DMS153 treated with DMSO at 0.1 percent for 48 hours (cell line): ENCODE results near the gene NUDT4.

Experiments used
- DNase-seq: peaks from one replicate; lab custom pipeline; 2025; ENCODE audit not compliant: unreplicated experiment; lab: John Stamatoyannopoulos, UW

NUDT4 gene

DNA sequence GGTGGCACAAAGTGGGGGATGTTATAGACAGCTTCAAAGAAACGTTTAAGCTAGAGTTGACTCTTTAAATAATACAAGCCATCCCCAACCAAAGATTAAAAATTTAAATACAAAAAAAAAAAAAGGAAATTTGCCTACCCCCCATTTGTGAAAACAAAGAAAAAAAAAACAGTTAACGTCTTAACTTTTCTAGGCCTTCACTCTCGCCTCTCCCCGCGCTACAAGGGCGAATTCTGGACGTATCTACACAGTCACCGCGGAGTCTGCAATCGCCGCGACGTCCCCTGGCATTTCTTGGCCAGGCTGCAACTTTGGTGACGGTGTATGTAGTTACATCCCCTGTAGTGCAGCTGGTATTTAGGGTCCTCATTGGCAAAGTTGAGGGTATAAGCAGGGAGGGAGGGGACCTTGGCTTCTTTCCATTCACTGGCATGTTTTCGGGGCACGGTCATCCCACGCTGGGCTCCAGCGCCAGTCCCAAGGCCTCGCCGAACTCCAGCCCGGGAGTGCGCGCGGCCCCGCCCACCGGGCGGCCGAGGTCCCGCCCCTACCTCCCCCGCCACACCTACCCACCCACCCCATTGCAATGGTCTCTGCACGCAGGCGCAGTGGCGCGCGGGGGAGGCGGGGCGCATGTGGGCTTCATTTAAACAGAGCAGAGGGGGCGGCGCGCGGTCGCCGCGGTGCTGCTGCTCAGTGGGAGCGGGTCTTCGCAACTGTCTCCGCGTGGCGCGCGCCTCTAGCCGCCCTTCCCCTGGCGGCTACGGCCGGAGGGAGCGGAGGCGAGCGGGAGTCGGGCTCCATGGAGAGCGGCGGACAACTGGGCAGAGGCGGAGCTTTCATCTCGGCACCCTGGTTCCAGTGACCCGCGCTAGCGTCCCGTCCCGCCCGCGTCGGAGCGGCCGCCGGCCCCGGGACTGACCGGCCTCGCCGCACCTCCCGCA, at the start of gene NUDT4:
NUDT4 (plus strand) TSS at position 674 of the 944 bp plus-strand sequence. CDS start 398 bp downstream, outside the sequence.
- DNase-seq, result peak; percentile 75

DNA sequence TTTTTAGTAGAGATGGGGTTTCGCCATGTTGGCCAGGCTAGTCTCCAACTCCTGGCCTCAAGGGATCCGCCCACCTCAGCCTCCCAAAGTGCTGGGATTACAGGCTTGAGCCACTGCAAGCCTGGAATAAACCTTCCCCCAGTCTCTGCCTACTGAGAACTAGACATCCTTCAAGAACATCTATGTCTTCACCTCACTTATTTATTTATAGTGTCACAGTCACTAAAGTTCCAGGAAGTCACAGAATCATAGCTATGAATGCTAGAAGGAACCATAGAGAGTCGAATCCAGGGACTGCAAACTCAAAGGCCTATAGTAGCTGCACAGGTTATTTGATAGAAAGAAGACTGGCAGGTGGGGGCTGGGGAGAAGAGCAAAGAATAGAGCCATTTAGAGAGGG, 44.7 kb upstream of the NUDT4 start:
- DNase-seq, result no peak

DNA sequence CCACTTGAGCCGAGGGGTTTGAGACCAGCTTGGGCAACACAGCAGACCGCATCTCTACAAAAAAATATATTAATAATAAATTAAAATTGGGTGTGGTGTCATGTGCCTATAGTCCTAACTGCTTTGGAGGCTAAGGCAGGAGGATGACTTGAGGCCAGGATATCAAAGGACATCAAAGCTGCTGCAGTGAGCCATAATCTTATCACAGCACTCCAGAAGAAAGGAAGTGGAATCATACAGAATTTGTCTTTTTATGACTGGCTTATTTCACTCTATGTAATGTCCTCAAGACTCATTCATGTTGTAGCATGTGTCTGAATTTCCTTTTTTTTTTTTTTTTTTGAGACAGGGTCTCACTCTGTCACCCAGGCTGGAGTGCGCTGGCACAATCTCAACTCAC, 43.9 kb upstream of the NUDT4 start:
- no peak for DNase-seq

DNA sequence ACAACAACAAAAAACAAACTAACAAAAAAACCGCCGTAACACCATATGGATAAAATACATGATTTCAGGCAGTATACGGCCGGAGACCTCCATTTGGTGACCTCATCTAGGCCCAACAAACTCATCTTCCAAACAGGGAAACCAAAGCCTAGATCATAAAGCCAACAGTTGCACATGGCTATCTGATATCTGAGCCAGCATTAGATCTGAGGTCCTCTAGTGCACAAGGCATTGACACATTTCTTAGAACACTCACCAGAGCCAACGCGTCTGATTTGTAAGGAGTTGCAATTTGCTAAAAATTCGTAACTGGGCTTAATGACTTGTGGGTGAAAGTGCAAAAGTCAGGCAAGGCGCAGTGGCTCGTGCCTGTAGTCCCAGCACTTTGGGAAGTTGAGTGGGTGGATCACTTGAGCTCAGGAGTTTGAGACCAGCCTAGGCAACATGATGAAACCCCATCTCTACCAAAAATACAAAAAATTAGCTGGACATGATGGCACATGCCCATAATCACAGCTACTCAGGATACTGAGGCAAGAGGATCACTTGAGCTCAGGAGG, 42.0 kb upstream of the NUDT4 start:
- no peak for DNase-seq

DNA sequence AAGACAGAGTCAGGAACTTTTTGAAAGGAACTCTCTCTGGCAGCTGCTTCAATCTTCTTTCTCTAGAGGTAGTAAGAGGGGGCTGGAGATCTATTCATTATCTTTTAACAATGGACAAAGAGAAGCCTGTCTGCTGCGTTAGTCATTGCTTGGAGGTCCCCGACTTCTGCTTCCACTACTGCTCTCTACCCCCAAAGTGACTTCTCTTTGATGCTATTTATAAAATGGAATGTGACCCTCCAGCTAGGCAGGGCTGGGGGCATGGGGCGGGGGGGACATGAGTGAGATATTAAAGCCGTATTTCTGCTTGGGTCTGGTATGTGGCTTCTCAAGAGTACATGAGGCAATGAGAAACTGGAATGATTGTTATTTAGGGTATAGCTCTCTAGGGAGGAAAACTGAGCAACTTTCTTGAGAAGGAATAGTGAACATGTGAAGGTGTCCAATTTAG, 41.4 kb upstream of the NUDT4 start:
- DNase-seq, result no peak

DNA sequence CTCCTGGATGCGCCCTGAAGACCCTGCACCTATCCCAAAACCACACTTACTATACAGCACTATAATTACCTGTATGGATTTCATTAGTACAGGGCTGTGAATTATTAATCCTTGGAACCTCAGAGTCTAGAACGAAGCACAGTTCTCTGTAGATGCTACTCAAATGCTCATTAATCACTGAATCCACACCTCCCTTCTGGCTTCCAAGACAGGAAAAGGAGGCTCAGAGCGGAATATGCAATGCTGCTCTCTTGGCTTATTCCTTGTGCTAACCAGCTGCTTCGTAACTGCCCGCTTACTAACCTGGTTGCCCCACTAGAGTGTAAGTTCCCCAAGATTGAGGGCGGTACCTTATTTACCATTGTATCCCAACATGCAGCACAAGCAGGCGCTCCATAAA, 39.1 kb upstream of the NUDT4 start:
- DNase-seq, result no peak

DNA sequence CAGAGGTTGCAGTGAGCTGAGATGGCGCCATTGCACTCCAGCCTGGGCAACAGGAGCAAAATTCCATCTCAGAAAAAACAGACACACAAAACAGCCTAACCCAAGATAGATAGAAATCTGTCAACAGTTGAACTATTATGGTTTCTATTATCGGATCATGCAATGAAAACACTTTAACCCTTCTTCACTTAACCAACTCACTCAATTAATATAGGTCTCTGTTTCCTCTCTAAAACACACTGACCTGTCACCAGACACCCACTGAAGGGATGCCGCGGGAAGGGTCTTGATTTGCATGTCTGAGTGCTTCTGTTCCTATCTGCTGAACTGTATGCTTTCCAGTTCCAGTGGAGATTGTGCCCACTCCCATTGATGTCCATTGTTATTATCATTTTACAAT, 38.0 kb upstream of the NUDT4 start:
- no peak for DNase-seq

DNA sequence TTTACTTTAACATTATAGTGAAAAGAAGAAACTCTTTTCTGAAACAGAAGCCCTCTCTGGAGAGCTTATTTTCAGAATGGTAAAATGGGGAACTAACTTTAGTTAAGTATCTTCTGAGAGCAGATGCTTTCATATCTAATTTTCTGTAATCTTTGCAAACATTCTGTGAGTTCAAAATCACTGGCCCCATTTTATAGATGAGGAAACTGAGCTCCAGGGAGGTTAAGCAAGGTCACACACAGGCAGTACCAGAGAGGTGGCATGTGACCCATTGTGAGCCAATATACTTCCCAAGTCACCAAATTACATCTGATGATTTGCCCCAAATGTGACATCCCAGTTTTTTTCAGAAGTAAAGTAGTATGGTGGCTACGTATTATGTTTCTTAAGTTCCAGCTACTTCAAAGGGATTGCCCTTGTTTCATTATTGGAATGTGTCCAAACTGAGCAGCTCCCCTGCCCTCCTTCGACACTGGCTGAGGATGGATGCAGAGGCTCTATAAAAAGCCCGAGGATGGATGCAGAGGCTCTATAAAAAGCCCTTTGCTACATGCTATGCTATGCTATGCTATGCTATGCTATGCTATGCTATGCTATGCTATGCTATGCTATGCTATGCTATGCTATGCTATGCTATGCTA, 36.2 kb upstream of the NUDT4 start:
- DNase-seq, result no peak

DNA sequence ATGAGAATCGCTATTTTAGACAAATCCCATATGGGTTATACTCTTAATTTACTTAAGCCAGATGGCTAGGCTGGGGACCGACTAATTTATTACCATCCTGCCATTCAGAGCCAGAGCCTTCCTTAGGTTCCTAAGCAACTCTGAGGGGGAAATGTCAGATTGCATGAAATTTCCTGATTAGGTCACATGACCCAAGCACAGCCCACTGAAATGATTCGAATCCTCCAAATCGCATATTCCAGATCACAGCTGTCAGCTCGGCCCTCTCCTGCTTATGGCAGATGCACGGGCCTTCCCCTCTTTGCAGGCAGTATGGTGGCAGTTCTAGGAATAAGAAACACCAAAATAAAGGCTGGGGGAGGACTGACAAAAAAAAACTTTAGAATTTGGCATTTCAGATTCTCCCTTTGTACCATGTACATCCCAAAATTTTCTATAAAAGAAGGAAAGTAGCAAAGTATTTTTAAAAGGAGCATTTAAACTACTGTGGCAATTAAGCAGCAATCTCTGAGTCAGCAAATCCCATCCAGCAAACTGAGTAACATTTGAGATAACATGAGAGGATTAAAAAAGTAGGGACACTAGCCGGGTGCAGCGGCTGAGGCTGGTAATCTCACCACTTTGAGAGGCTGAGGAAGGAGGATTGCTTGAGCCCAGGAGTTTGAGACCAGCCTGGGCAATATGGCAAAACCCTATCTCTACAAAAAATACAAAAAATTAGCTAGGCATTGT, 30.5 kb upstream of the NUDT4 start:
- no peak for DNase-seq

DNA sequence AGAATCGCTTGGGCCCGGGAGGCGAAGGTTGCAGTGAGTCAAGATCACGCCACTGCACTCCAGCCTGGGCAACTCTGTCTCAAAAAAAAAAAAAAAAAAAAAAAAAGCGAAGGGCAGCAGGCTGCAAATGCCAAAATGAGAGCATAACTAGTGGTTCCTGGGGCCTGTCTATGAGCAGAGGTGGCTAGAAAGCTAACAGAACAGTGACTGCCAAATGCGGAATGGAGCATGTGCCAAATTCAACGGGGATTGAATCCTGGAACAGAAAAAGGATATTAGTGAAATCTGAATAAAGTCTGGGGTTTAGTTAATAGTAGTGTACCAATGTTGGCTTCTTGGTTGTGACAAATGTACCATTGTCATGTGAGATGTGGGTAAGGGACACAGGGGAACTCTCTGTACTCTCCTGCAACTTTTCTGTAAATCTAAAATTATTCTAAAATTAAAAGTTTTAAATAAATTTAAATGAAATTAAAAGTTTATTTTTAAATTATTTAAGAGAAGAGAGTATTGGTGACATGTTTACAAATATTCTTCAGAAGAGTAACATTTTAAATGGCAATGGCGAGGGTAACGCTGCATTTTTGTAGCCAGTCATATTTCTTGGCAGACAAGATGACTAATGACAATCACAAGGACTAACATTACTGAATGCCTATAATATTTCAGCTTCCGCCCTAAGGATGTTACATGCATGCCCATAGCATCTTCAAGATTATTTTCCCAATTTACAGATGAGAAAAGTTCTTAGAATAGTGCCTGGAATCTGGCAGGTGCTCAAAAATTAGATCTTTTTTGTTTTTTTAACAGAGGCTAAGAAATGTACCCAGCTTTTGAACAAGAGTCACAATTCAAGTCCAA, 28.9 kb upstream of the NUDT4 start:
- no peak for DNase-seq

DNA sequence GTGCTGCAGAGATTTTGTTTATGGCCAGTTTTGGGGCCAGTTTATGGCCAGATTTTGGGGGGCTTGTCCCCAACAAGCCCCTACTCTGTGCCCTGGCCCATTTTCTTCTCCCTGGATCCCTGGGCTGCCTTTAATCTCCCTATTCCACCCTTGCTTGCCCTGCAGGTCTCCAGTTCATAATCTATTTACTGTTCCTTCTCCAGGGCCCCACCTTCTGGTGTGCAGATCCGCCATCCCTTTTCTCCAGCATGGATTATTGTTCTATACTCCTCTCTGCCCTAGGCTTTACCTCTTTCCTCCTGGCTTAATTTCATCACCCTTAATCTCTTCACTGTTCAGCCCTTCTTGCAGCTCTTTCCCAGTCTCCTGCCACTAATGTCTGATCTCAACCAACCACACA, 26.0 kb upstream of the NUDT4 start:
- DNase-seq, result no peak

DNA sequence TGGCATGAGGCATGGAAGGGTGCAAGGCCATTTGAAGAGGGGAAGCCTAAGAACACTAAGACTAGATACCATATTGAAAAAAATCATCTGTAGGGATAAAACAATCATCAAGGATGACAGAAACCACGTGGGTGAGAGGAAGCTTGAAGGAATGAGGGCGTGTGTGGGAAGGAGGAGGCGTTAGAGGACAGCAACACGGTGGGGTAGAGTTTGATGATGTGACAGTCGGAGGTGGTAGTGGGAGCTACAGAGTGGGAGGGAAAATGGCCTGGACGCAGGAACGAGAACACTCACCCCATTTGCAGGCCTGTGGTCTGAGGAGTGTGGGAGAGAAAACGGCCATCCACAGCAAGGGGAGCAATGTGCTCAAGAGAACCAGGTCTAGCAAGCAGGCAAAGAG, 25.4 kb upstream of the NUDT4 start:
- no peak for DNase-seq

DNA sequence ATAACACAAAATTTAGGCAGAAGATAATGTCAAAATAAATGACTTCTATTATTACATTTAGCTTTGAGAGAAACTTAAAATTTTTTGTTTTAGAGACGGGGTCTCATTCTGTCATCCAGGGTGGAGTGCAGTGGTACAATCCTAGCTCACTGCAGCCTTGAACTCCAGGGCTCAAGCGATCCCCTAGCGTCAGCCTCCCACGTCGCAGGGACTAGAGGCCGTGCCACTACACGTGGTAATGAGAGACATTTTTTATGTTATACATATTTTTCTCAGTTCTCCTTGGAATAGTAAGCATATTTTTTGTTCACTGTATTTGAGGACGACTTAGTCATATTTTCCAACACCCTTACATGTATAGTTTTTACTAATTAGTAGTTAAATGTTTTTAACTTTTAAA, 21.5 kb upstream of the NUDT4 start:
- DNase-seq, result no peak

DNA sequence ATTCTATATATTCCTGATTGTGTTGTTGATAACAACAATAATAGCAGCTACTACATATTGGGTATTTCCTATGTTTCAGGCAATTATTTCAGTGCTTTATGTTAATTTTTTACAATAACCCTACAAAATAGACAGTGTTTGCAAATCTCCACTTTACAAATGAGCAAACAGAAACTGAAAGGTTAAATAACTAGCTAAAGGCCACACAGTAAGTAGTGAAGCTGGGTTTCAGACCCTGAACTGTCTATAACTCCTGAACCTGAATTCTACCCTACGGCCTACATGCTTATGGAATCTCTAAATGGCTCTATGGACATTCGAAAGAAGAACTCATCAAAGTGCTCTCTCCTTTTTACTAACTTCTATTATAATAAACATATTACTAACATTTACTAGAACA, 19.7 kb upstream of the NUDT4 start:
- no peak for DNase-seq

DNA sequence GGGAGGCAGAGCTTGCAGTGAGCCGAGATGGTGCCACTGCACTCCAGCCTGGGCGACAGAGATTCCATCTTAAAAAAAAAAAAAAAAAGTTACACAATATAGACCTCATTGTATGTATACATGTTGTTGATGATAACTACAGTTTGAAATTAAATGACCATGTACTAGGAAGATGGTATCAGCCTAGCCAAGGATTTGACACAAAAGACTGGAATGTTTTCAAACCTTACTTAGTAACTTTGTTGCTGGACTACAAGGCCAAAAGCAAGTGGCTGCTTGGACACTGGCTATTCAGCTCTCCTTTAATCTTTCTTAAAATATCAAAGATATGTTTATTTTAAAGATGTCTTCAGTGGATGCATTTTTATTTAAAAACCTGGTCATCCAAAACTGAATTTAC, 18.9 kb upstream of the NUDT4 start:
- DNase-seq, result no peak

DNA sequence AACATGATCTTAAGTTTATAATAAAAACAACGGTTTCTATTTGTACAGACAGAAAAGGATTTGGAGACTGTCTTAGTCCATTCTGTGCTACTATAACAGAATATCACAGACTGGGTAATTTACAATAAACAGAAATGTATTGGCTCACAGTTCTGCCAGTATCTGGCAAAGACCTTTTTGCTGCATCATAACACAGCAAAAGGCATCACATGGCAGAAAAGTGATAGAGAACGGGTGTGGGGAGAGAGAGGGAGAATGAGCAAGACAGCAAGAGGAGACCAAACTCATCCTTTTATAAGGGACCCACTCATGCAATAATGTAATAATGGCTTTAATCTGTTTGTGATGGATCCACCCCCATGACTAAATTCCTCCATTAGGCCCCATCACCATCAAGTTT, 17.0 kb upstream of the NUDT4 start:
- DNase-seq, result no peak

DNA sequence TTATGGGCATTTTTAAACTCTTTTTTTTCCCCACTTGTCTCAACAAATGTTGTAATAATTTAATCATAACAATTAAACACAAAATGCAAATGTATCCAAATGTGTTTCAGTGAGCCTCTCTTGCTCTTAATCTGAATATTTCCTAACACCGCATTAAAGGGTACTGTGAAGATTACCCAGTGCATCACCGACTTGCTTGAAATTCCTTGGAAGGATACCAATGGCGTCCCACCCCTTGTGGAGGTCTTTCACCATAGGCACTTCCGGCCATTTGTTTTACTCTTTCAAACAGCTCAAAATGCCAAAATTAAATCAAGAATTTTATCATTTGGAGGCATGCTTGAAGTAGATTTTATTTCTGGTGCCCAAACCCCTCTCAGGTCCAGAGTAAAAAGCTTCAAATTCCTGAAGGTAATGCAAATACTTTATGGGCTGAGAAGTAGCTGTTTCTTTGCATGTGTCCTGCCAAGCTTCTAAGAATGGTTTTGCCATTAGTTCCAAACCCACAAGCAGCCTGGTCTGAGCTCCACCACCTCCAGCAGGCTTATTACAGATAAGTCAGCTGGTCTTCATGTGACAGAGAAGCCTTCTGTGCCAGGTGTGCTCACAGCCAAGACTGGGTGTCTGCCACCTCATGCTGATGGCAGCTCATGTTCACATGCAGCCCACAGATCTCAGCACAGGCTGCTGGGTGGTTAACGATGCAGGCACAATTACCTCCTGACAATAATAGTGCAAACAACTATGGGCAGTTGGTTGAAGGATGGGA, 16.4 kb upstream of the NUDT4 start:
- DNase-seq, result no peak

DNA sequence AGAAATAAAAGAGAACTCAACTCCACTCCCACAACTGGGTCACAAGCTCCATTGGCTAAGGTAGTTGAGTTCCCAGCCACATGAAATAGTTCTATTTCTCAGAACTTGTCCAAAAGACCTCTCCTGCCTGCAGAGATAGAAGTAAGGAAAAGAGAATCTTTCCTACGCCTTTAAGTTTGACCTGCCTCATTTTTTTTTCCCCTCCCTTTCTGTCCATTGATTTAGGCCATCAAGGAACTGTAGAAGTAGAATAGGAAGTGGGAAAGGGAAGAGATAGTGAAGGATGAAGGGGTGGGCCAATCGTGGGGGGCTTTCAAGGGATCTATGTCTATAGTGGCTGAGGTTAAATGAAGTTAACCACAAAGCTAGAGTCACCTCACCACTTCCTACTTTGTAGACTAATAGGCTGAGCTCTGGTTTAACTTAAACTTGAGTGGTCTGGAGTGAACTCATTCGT, 13.9 kb upstream of the NUDT4 start:
- DNase-seq, result no peak

DNA sequence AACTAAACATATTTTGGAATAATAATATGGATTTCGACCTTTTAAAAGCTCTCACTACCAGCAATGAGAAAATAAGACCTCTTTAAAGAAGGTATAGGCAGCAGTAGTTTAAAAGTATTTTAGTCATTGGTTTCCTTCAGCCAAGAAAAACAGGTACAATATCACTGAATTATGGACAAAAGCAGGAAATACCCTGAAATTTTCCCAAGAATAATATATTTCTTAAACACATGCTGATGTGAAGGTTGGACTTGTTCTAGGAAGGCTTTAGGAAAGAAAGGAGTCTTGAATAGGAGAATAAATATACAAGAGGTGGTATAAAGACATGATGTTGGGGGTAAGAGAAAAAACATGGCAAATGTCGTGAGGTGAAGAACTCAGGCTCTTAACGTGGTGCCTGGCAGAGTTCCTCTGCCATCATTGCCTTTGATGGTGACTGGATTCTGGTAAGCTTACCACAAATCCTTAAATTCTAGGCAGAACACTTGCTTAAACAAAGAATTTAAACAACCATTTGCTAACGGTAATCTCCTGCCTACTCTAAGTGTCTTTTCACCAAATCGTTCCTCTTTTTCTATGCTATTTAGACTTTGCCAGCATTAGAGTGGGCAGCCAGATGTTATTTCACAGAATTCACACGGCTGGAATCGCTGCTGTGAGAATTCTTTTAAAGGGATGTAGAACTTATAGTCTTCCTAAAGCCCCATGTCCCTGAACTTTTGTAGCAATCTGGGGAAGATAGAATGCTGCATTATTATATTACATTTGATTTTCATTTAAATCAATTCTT, 11.9 kb upstream of the NUDT4 start:
- no peak for DNase-seq
